ENCODE measurements around the gene LMO7.
A peak's percentile ranks its signal among the peaks of the same experiment; 100 is the strongest.

The LMO7 gene

GRCh38 chr13:75860935-75861334 is 224.8 kb downstream of the LMO7 start:
- no peak for DNase-seq

GRCh38 chr13:75861786-75862185 is 225.7 kb downstream of the LMO7 start:
- no peak for DNase-seq

- no peak for DNase-seq
These were observed 228.6 kb downstream of the LMO7 start for GRCh38 chr13:75864718-75865117.

GRCh38 chr13:75867379-75868117 is 231.4 kb downstream of the LMO7 start:
- no peak for DNase-seq

- no peak for DNase-seq
These were observed 233.9 kb downstream of the LMO7 start for GRCh38 chr13:75869981-75870380.

GRCh38 chr13:75870397-75870903 is 234.3 kb downstream of the LMO7 start:
- DNase-seq = peak; percentile 65

DNA sequence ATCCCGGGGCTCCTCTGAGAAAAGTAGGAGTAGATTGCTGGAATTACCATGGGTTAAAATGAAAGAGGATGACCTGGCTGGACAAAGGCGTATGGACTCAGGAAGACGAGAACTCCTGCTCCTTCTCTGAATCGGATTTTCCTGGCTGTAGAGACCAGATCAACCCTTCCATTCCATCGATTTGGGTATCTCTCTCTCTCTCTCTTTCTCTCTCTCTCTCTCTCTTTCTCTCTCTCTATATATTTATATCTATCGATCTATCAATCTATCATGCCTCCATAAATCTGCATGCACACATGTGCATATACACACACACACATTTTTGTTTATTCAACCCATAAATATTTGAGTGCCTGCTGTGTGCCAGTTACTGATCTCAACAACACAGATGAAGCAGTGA is 234.9 kb downstream of the LMO7 start:
- DNase-seq = no peak

DNA sequence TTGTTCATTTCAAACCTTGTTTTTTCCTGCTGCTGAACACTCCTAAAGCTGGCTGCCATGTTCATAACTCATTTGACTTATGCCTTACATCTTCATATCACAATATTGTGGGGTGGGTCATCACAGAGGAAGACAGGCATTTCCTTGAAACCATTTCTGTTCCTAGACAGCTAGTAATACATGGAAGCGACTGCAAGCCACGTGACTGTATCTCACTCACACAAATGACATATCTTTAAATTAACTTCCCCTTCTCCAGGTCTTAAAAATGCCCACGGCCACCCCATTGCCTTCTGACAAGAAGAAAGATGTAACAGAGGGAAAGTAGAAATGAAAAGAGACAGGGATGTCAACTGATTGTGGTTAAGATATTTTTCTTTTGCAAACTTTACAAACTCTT is 236.8 kb downstream of the LMO7 start:
- DNase-seq = no peak

DNA sequence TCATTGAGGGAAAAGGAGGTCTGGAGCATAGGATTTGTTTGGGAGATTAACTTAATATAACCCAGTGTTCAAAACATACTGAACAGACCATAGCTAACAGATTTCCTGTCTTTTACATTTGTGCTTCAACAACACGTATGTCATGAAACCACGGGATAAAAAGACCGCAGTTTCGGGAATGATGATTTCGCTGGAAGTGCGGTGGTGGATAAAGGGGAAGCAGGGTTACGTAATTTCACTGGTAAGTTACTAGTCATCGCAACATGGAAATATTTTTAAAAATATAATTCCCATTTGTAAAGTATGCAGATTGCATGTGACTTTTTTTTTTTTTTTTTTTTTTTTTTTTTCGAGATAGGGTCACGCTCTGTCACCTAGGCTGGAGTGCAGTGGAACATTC is 237.4 kb downstream of the LMO7 start:
- DNase-seq = no peak

- no peak for DNase-seq
These were observed 239.3 kb downstream of the LMO7 start for GRCh38 chr13:75875450-75875849.

- DNase-seq = peak; percentile 71
These were observed 240.3 kb downstream of the LMO7 start for GRCh38 chr13:75876142-75877050.

- DNase-seq = no peak
These were observed 240.9 kb downstream of the LMO7 start for GRCh38 chr13:75877071-75877470.

DNA sequence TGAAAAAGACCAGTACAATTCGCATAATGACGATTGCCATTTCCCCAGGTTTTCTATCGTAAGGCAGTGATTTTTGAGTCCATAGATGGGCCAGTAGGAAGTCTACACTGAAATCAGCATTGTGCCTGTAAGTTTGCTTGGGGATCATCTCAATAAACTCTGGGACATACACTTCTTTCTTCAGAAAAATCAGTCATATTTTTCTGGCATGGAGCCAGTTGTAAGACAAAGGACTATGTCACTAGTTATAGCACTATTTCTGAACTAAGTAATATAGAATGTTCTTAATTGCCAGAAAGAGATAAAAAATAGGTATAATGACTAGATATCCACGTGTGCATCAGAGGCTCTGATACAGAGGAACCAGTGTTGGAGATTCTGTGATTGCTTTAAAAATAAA is 243.5 kb downstream of the LMO7 start:
- no peak for DNase-seq

GRCh38 chr13:75881109-75881775 is 245.1 kb downstream of the LMO7 start:
- no peak for DNase-seq

- DNase-seq = no peak
These were observed 246.1 kb downstream of the LMO7 start for GRCh38 chr13:75882261-75882660.

GRCh38 chr13:75889427-75889826 is 253.3 kb downstream of the LMO7 start:
- DNase-seq = no peak

DNA sequence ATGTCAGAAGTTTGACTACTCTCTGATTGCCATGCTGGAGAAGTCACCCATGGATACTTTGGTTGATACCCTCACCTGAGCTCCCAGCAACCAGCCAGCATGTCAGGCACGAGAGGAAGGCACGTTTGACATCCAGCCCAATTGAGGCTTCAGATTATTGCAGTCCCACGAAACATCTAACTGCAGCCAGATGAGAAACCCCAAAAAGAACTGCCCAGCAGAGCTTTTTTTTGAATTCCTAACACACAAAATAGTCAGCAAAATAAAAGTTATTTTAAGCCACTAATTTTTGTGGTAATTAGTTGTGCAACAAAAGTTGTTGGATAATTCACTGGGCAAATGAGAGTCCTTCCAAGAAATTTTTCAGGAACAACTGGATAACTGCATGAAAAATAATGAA is 259.0 kb downstream of the LMO7 start:
- DNase-seq = no peak

DNA sequence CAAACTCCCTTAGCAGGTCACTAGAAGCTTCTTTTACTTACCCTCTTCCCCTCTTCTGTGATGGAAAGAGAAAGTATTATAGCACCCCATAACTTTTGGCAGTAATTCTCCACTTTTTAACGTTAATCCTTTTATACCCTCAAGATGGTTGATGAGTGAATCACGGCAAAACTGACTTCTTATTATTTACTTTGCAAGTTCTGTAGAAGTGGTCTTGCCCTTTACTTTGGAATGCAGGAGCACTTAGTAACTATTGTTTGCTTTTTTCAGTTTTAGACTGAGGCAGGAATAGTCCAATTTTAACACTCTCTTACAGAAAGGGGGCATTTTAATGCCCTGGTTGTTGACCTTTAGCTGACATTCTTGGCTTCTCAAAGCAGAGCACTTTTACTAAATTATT is 260.1 kb downstream of the LMO7 start:
- no peak for DNase-seq

DNA sequence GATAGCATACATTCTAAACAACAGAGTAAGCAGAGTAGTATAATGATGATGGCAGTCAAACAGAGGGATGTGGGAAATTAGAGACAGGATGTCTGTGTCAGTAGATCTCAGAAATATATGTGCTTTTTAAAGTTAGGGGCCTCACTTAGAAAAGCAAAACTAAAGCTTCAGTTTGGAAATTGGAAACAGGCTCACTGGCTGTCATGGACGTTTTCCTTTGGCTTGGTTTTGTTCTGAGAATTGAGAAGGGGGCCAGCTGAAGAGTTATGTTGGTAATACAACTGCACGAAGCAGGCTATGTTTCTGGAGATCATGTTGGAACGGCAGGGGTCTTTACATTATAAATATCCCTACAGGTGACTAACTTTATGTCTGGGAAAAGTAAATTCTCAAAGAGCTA is 261.3 kb downstream of the LMO7 start:
- peak; percentile 55 for DNase-seq

- no peak for DNase-seq
These were observed 265.4 kb downstream of the LMO7 start for GRCh38 chr13:75901501-75901900.

- no peak for DNase-seq
These were observed 266.3 kb downstream of the LMO7 start for GRCh38 chr13:75902166-75903104.

DNA sequence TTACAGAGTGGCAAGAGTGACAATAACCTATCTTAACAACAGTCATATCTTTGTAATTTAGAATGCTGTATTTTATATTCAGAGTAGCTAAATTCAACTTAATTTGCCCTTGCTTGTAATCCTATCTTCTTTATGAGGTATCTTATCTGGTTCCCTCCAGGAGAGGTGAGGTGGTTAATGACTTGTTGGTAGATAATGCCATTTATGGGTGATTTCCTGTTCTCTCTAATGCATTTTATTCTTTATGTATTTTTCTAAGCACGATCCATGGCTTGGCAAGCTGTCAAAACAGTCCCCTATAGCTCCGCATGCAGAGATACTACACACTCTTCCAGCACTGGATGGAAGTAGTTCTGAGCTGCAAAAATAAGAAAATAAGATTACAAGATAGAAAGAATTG is 267.9 kb downstream of the LMO7 start:
- DNase-seq = no peak
